Measurements from ENCODE around the gene CDC5L.

DNA sequence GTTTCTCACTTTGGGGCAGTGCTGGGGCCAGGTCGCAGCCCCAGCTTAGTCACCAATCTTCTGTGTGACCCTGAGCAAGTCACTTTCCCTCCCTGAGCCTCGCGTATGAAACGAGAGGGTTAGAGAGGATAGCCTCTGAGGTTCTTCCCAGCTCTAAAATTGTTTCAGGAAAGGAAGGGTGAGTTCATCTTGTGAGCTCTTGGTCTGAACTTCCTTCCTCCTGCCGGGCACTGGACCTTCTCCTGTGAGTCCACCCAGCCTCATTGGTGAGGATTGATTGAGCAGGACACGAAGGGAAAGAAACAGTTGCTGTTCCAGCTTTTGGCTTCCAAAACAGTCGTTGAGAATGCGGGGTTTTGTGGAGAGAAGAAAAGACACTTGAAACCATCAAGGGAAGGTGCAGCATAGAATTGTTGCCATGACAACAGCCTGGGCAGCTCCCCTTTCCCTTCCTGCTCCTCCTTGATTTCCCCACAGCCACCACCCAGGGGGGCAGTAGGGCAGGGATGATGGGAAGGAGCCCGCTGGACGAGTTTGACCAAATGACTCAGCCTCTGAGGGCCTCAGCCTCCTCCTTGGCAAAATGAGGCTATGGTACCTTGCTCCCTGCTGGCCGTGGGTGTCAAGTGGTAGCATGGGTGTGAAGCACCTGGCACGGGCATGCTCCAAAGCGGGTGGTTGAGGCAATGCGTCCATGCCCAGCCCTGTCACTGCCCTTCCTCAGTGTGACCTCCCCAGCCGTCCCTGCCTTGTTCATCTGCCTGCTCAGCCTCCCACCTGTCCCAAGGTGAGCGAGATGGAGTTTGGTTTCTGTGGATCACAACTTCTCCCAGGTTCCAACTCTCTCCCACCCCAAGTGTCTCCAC is 107.8 kb downstream of the CDC5L start:
- TF ChIP-seq L3MBTL2 (conservative IDR thresholded peaks at IDR 0.05), result no peak
- no peak for TF ChIP-seq SUZ12 (IDR thresholded peaks at IDR 0.05)
- TF ChIP-seq, protein P1, sequence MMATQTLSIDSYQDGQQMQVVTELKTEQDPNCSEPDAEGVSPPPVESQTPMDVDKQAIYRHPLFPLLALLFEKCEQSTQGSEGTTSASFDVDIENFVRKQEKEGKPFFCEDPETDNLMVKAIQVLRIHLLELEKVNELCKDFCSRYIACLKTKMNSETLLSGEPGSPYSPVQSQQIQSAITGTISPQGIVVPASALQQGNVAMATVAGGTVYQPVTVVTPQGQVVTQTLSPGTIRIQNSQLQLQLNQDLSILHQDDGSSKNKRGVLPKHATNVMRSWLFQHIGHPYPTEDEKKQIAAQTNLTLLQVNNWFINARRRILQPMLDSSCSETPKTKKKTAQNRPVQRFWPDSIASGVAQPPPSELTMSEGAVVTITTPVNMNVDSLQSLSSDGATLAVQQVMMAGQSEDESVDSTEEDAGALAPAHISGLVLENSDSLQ (IDR thresholded peaks at IDR 0.05), result no peak
- no peak for TF ChIP-seq ELF4 (IDR thresholded peaks at IDR 0.05)
- no peak for TF ChIP-seq ARNT (IDR thresholded peaks at IDR 0.05)
- TF ChIP-seq SP1 (IDR thresholded peaks at IDR 0.05), result no peak
- no peak for TF ChIP-seq CTBP1 (IDR thresholded peaks at IDR 0.05; ENCODE audit: borderline replicate concordance)
- no peak for TF ChIP-seq FOXA1 (IDR thresholded peaks at IDR 0.05)
- no peak for TF ChIP-seq ZNF384 (IDR thresholded peaks at IDR 0.05)
- no peak for TF ChIP-seq HDGF (IDR thresholded peaks at IDR 0.05; ENCODE audit: borderline replicate concordance)

Data from HEK293T (cell line).